Ascending aorta (tissue), 2 donors: ENCODE measurements around the gene FAM240A. TPM values are rescaled to one million over a fixed set of nuclear protein-coding genes. Genes with fewer than 3 reads are reported as not detected.

Source experiments
- DNase-seq, 2 donors: peaks; one replicate each; pipeline ENCODE4 v3.0.0-alpha.2; 2019; ENCODE audit warnings: low spot score in 2 of 2
- H3K27ac ChIP-seq, 2 donors: fragments of 200-600 bp; sonication (generic); one replicate each; pipeline ENCODE4 v1.5.1; 2016 to 2017; ENCODE audit warnings: mild to moderate bottlenecking in 1 of 2
- H3K27me3 ChIP-seq: fragments of 200-600 bp; sonication (generic); one replicate; pipeline ENCODE4 v1.5.1; 2017
- H3K36me3 ChIP-seq, 2 donors: fragments of 200-600 bp; sonication (generic); one replicate each; pipeline ENCODE4 v1.5.1; 2016
- H3K4me1 ChIP-seq, 2 donors: fragments of 200-600 bp; sonication (generic); one replicate each; pipeline ENCODE4 v1.5.1; 2016 to 2017; ENCODE audit warnings: mild to moderate bottlenecking in 1 of 2
- H3K4me3 ChIP-seq, 2 donors: fragments of 200-600 bp; sonication (generic); one replicate each; pipeline ENCODE4 v1.5.1; 2016 to 2017; ENCODE audit warnings: mild to moderate bottlenecking in 1 of 2
- H3K9me3 ChIP-seq, 2 donors: fragments of 200-600 bp; sonication (generic); one replicate each; pipeline ENCODE4 v1.5.1; 2016
- intact Hi-C: fragments of 100-400 bp; cut with DNase I; formaldehyde crosslinking; loops from one replicate; pipeline ENCODE4 v1.15.1; 2023
- total RNA-seq: library from RNA; depleted of rRNA; stranded (reverse); fragments of >200 nt; gene quantifications from one replicate; pipeline ENCODE4 v1.1.0, GENCODE V29; 2016
- TF ChIP-seq, protein P1 (sequence below), 3 experiments: fragments of 200-600 bp in 2 of 3; fragments of 450-650 bp in 1 of 3; sonication (generic) in 2 of 3; IDR thresholded peaks; one replicate each; pipeline ENCODE4 v1.5.1; 2016 to 2019; ENCODE audit warnings: antibody characterized with exemption in 3 of 3, mild to moderate bottlenecking in 1 of 3, moderate library complexity in 1 of 3

The FAM240A gene
- total RNA-seq, 1 donor from 2014 or later, result not detected

DNA sequence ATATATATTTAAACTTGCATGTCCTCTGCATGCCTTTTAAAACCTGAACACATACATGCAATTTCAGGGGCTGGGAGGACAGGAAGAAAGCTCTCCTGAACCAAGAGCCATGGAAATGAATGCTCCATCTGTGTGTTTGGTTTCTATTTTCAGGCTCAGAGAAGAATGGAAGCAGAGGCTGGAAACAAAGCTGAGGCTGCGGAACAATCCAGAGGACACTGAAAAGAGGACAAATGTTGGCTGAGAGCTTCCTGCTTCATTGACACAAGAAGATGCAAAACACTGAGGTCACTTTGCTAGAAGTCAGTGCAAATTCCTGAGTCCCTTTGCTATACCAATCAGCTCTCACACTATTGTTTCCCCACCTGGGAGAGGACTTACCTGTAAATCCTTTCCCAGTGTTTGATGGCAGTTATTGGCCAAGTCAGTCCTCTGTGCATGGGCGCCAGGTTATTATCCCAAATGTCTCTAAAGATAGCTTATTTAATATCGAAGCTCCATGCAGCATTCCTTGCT lies 12.7 kb downstream of the FAM240A start:
- intact Hi-C loops, result no loop called here
- no peaks in the 10 kb centered on the region for H3K27me3 ChIP-seq
- H3K4me3 ChIP-seq, result no peak overlapping the region
- H3K4me1 ChIP-seq, result peaks cover 0 to under 1% of the 10 kb centered on the region in 2 donors
- TF ChIP-seq, protein P1, sequence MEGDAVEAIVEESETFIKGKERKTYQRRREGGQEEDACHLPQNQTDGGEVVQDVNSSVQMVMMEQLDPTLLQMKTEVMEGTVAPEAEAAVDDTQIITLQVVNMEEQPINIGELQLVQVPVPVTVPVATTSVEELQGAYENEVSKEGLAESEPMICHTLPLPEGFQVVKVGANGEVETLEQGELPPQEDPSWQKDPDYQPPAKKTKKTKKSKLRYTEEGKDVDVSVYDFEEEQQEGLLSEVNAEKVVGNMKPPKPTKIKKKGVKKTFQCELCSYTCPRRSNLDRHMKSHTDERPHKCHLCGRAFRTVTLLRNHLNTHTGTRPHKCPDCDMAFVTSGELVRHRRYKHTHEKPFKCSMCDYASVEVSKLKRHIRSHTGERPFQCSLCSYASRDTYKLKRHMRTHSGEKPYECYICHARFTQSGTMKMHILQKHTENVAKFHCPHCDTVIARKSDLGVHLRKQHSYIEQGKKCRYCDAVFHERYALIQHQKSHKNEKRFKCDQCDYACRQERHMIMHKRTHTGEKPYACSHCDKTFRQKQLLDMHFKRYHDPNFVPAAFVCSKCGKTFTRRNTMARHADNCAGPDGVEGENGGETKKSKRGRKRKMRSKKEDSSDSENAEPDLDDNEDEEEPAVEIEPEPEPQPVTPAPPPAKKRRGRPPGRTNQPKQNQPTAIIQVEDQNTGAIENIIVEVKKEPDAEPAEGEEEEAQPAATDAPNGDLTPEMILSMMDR (IDR thresholded peaks at IDR 0.05), result no peak
- no peaks in the 10 kb centered on the region for H3K36me3 ChIP-seq
- H3K9me3 ChIP-seq, result no peaks in the 10 kb centered on the region
- no peak for DNase-seq
- no peak overlapping the region for H3K27ac ChIP-seq

DNA sequence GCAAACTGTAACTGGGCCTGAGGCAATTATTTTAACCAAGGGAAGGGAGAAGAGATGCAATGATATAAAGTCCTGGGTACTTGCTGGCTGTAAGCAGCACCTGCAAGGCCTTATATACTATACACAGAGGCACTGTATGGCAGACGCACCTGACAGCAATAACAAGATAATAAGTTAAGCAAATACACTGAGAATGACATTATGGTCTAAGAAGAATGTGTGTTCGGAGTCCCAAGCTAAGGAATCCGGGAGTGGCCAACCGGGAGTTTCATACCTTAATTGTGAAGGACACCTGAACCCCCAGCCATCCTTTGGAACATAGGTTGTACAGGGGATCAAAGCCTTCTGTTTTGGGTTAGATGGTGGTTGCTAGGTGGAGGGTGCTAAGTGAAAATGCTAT lies 13.7 kb downstream of the FAM240A start:
- Histone ChIP-seq H3K27me3 (no peaks in the 10 kb centered on the region), H3K9me3 (no peaks in the 10 kb centered on the region), H3K4me3 (no peak overlapping the region), H3K36me3 (no peaks in the 10 kb centered on the region), H3K27ac (no peak overlapping the region), H3K4me1 (peaks cover 0 to 5% of the 10 kb centered on the region in 2 donors)
- TF ChIP-seq, protein P1 (IDR thresholded peaks at IDR 0.05), result no peak
- DNase-seq, result no peak
- intact Hi-C loops, result no loop called here

DNA sequence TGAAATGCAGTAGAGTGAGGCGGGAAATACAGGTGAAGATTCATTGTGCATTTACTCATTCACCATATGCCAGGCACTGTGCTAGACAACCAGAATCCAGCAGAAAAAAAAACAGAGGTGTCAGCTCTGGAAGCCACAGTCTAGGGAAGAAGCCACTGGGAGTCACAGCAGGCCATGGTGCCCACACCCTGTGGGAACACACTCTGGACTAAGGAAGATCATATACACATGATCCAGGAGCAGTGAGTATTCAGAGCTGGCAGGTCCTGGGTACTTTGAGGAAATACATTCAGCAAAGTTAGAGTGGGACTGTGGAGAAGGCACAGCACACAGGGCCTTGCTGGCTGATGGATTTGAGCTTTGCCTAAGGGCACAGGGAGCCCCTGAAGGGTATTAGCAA lies 14.8 kb downstream of the FAM240A start:
- intact Hi-C loops, result no loop called here
- Histone ChIP-seq H3K9me3 (no peaks in the 10 kb centered on the region), H3K4me1 (peaks cover 0 to 5% of the 10 kb centered on the region in 2 donors), H3K27ac (no peak overlapping the region), H3K4me3 (no peak overlapping the region), H3K36me3 (no peaks in the 10 kb centered on the region), H3K27me3 (no peaks in the 10 kb centered on the region)
- TF ChIP-seq, protein P1 (IDR thresholded peaks at IDR 0.05), result no peak
- no peak for DNase-seq

DNA sequence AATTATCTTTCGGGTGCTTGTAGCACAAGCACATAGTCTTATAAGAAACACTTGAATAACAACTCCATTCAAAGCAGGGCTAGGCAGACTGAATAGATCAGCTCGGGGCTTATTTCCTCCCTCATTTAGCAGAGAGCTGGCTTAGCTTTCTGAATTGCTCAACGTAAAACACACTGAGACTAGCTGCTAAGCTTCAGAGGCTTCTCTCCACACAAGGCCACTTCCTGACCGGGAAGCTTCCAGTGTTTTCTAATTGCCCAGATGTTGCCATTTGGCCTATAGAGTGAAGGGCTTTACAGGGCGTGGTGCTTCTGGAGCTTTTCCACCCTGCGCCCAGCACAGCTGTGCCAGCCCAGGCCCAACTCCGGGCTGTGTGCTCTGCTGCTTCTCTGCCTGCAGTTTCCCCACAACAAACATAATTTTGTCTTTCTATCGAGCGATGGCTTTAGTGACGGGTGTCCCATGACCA lies 16.6 kb downstream of the FAM240A start:
- TF ChIP-seq, protein P1 (IDR thresholded peaks at IDR 0.05), result no peak
- Histone ChIP-seq H3K36me3 (no peaks in the 10 kb centered on the region), H3K27ac (peak overlapping the region; percentile 51), H3K9me3 (no peaks in the 10 kb centered on the region), H3K4me1 (peaks cover 0 to 5% of the 10 kb centered on the region in 2 donors), H3K27me3 (no peaks in the 10 kb centered on the region), H3K4me3 (no peak overlapping the region)
- no peak for DNase-seq
- intact Hi-C loops, result no loop called here

DNA sequence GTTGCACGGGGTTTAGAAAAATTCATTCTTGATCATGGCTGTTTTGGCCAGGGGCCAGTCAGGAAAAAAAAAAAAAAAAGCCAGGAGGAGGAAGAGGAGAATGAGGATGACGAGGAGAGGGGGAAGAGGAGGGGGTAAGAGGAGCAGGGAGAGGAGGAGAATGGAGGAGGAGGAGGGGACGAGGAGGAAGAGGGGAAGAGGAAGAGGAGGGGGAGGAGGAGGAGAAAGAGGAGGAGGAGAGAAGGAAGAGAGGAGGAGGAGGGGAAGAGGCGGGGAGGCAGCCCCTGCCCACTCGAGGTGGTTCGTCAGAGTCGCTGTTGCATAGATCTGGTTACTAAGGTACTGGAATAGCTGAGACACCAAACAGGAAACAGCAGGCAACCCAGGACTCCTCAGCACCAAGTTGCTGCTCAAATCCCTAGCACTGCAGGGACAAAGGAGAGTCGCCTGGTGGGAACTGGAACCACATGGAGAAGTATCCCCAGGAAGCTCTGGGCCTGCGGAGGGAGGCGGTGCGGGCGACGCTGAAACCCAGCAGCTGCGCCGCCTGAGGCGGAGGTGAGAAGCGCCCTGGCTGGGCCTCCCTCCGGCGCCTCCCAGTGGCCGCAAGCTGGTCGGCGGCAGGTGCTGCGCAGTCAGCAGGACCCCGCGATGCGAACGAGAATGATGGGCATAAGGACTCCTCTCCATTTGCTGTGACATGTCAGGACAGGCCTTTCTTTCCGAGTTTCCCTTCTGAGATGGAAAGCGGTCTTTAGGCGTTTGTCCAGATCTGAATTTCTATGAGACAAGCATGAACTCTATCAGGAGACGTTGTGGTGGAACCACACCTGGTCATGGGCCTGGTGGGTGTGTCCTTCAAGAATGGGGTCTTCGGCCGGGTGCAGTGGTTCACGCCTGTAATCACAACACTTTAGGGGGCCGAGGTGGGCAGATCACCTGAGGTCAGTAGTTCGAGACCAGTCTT lies 17.5 kb downstream of the FAM240A start:
- Histone ChIP-seq H3K36me3 (no peaks in the 10 kb centered on the region), H3K27ac (peak overlapping the region; percentile 51), H3K4me3 (peak overlapping the region in 1 of 2 donors; percentile 59), H3K27me3 (no peaks in the 10 kb centered on the region), H3K4me1 (peaks cover 0 to 5% of the 10 kb centered on the region in 2 donors), H3K9me3 (no peaks in the 10 kb centered on the region)
- TF ChIP-seq, protein P1 (IDR thresholded peaks at IDR 0.05), result peak; percentile 90 to 99 (median 99)
- intact Hi-C loops, result no loop called here
- peak in 1 of 2 donors; percentile 84 for DNase-seq
